HEK293T (cell line): ENCODE measurements around the gene LRMDA.

Experiments used
- BHLHE40 ChIP-seq: fragments of 450-650 bp; IDR thresholded peaks from 2 replicates; pipeline ENCODE4 v1.6.1; 2016; ENCODE audit warnings: mild to moderate bottlenecking, moderate library complexity, borderline replicate concordance
- ELF4 ChIP-seq: fragments of 450-650 bp; IDR thresholded peaks from 2 replicates; pipeline ENCODE4 v1.6.1; 2017; ENCODE audit warnings: antibody characterized with exemption
- FOXA1 ChIP-seq: fragments of 450-650 bp; IDR thresholded peaks from 2 replicates; pipeline ENCODE4 v1.6.1; 2016; ENCODE audit warnings: mild to moderate bottlenecking
- FOXM1 ChIP-seq: fragments of 450-650 bp; IDR thresholded peaks from 2 replicates; pipeline ENCODE4 v1.6.1; 2017; ENCODE audit warnings: mild to moderate bottlenecking, borderline replicate concordance
- HDGF ChIP-seq: fragments of 450-650 bp; IDR thresholded peaks from 2 replicates; pipeline ENCODE4 v1.6.1; 2017; ENCODE audit warnings: antibody characterized with exemption, borderline replicate concordance
- SP1 ChIP-seq: fragments of 450-650 bp; IDR thresholded peaks from 2 replicates; pipeline ENCODE4 v1.6.1; 2017

DNA sequence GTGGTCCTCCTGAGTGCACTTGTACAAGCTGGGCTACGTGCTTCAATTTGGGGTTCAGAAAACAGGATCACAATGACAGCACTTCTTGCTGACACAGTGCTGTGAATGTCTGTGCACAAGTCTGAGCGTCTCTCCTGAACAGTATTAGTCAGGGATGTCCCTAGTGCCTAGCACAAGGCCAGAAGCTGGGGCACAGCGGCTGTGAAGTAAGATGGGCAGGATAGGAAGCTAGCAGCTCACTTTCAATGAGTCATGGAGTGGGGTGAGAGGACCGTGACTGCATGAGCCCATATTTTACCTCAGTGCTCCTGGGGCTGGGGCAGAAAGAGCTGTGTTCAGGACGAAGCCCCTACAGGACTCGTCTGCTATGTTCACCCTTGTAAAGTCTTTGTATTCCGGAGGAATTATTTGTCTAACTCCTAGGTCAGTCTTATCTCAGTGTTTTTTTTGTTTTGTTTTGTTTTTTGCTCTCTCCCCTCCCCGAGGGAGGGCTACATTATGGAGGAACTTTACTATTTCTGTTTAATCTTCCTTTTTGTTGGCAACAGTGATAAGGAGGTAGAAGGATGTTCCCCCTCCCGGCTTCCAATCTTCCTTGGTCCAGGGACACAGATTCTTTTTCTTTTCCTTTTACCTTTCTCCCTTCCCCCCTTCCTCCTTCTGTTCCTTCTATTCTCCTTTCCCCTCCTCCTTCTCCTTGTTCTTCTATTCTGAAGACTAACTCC lies 2.8 kb upstream of the LRMDA start:
- TF ChIP-seq FOXM1 (no peak), FOXA1 (no peak), ELF4 (no peak), SP1 (no peak), HDGF (0 out of 2 replicates have a peak, but pooled peaks have one; percentile 56), BHLHE40 (no peak)
